NCI-H2227 treated with DMSO at 0.1 percent for 48 hours (cell line): ENCODE measurements around the gene TSPAN17.
"Not testable (repeated sequence)": the region's sequence is repeated elsewhere in the genome, so short reads cannot be mapped to it uniquely, and the experiment has no call there.

ENCODE experiments used
- DNase-seq: peaks from one replicate; lab custom pipeline; 2025; lab: John Stamatoyannopoulos, UW

TSPAN17 gene

DNA sequence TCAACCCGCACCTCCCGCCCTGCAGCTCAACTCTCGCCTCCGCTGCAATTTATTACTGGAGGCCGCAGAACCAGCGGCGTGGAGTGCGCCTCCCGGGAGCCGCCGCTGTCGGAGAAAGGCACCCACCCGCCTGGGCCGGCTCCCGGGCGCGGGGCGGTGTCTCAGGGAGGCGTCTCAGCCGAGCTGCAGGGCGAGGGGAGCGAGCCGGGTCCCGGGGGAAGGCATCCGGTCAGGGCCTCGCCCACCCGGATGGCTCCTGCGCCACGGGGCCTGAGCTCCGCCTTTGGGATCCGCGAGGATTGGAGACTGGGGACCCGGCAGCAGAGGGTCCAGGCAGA, 32.9 kb downstream of the TSPAN17 start:
- no peak for DNase-seq

DNA sequence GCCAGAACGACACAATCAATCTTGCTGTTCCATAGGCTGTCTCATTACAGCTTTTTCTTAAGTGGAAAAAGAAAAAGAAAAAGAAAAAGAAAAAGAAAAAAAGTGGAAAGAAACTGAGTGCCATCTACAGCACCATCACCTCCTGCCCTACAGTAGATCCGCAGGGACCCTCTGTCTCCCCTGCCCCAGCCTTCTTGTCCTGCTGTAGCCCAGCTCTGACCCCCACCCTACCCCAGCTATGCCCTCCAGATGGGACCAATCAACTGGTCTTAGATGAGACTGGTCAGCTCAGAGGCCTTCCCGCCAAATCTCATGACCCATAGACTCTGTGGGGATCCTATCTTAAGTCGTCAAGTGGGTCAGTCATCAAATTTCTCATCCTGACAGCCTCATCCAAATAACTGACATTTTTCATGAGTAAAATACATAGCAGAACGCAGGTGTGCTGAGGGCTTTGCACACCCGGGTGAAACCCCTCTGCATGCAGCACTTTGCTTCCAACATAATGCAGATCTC, 34.8 kb downstream of the TSPAN17 start:
- no peak for DNase-seq

DNA sequence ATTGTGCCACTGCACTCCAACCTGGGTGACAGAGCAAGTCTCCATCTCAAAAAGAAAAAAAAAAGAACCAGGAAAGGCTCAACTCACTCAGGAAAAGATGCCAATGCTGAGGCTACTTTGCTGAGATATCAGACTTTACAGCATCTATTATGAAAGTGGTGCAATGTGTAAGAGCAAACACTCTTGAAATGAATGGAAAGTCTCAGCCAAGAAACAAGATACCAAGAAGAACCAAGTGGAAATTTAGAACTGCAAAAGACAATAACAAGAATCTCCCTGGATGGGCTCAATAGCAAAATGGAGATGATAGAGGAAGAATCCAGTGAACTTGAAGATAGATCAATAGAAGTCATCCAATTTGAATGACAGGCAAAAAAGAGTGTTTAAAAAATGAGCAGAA, 37.7 kb downstream of the TSPAN17 start:
- no peak for DNase-seq

DNA sequence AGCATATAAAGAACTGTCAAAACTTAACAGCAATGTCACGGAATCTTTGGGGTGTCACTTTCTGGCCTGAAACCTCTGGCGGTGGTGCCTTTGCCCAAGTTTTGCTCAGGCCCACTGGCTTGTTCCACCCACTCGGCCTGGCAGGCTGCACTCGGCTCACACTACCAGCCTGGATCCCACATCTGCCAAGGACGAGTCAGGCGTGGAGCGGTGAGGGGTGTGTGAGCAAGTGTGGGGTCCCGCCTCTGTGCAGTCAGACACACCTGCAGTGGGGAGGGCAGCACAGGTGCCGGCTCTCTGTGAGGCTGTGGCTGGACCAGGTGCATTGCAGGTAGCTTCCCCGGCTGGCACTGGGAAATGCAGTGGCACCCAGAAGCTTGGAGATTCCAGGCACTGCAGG, 40.0 kb downstream of the TSPAN17 start:
- DNase-seq = no peak

DNA sequence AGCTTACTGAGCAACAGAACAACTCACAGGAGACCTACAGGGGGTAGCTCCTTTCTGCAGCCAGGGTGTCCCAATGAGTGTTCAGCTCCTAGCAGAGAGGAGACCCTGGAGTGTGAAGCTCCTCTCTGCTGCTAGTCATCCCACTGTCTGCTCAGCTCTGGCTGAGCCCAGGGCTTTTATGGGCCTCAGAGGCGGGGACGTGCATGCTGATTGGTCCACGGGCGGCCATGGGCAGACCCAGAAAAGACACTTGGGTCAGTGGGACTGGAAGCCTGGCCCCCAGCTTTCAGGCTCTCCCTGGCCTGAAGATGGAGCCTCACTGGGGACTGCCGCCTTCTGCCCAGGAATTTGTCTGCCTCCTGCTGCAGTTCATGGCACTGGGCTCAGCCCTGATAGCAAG, 40.6 kb downstream of the TSPAN17 start:
- DNase-seq = no peak

DNA sequence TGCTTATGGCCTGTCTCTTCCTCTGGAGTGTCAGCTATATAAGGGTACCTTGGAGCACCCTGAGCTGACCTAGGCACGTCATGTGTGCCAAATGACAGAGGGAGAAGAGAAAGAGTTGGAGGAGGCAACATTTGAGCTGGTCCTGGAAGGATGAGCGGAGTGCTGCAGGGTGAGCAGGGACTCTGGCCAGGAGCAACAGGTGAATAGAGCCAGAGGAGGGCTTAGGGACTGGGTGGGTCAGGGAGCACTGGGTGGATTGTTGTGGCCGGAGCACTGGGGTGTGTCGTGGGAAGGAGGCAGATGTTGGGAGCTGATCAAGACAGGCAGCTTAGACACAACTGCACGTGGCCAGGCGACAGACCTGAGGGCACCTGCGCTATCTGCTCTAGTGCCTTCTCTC, 43.6 kb downstream of the TSPAN17 start:
- no peak for DNase-seq

DNA sequence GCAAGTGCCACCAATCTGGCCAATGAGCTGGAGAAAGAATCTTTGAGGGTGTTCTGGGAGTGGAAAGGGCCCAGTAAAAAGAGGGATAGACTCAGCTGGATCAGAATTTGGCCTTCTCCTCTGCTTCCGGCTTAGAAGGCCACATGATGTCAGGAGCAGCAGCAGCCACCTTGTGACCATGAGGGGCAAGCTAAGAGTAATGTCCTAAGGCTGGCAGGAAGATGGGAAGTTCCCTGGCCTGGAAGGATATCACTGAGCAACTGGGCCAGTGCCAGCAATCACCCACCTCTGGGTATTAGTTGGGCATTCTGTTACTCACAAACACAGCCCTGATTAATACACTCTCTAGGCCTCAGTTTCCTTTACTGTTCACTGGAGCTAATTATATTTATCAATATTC, 44.2 kb downstream of the TSPAN17 start:
- no peak for DNase-seq

DNA sequence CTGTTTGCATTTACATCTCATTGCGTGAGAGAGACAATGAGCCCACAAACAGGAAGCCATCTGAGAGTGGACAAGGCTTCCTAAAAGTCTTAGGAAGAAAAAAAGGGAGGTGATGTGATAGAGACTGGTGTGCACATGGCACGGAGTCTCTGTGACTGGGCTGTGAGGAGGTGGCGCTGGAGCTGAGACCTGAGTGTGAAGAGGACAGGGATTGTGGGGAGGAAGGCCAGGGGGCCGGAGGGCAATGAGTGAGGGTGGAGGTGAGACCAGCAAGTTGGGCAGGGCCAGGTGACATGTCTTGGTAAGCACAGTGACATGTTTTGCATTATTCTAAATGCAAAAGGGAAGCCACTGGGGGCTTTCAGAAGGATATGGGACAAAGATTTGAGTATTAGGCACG, 45.0 kb downstream of the TSPAN17 start:
- DNase-seq = no peak

DNA sequence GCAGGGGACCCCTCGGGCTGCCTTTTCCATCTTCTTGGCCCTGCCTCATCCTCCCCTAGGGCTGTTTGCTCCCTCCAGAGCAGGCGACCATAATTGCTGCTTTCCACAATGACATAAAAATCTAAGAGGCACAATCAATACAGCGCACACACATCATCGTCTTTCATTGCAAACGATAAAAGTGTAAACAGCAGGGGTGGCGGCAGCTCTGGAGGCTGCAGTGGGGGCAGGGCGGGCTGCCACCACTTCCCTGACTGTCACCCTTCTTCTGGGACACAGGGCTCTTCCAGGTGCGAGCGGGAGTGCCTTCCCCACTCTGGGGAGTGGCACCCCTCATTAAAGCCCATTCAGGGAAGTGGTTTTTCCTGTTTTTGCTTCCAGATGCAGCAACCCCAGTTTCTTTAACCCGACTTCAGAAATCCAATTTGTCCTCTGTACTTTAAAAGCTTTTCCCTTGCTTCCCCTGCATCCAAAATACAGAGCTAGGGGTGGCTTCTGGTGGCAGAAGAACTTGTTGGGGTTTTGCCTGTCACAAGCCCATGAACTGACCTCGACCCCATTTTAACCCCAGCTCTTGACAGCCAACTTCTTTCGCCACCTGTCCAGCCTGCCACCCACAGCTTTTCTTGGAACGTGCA, 45.7 kb downstream of the TSPAN17 start:
- DNase-seq = peak; percentile 11

DNA sequence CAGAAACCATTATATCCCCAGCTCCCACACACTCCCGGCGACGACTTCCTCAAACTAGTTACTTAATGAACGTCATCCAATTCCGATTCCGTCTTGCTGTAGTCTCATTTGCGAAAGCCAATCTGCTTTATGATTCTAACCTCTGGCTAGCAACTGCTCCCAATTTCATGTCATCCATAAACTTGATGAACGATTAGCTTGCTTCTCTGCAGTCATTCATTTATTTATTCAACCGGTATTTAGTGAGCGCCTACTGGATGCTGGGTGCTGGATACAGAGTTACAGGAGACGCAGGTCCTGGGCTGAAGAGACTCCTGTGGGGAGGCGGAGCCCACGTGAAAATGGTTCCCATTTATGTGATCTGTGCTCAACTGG, 46.2 kb downstream of the TSPAN17 start:
- no peak for DNase-seq

DNA sequence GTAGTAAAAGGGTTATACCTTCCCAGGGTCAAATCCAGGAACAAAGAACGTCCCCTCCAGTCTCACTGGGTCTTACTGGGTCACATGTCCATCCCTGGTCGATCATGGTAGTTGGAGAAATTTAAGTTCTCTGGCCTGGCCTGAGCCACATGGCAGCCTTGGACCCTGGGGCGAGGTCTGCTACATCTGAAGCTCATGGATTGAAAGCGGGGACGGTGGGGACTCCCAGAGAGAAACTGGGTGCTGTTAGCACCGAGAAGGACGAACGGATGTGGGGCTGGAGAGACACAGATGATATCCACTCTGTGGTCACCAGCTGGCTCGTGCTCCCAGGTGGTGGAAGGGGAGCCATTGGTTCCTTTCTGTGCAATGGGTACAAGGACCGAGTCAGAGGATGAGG, 46.9 kb downstream of the TSPAN17 start:
- DNase-seq = no peak

DNA sequence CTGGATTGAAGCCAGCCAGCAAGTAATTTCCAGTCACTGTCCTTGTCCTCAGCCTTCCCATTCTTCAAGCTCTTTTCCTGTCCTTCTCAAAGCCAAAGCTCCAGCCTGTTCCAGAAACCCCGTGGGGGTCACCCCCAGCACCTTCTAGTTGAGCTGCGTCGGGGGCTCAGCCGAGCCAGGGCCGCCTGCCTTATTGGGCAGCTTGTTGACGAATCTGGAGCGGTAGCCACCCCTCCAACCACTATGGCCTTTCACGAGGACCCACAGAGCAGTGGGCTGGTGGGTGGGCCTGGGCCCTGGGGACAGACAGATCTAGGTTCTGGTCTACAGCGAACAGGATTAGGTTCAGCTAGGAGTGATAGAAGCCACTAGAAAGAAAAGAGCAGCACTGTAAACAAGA, 47.3 kb downstream of the TSPAN17 start:
- no peak for DNase-seq

DNA sequence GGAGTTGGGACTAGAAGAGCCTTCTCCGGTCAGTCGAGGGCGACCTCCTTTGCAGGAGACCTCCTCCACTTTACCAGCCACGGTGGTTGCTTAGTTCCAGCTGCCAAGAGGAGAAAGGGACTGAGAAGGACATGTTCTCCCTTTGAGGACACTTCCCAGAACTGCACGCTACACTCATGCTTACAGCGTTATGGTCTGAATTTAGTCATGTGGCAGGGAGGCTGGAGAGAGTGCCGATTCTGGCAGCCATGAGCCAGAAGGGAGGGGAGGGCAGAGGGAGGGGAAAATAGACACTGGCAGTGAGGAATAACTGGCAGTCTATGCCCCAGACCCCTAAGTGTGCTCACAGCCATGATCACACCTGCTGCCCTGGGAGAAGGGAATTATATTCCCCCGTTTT, 47.8 kb downstream of the TSPAN17 start:
- DNase-seq = no peak

DNA sequence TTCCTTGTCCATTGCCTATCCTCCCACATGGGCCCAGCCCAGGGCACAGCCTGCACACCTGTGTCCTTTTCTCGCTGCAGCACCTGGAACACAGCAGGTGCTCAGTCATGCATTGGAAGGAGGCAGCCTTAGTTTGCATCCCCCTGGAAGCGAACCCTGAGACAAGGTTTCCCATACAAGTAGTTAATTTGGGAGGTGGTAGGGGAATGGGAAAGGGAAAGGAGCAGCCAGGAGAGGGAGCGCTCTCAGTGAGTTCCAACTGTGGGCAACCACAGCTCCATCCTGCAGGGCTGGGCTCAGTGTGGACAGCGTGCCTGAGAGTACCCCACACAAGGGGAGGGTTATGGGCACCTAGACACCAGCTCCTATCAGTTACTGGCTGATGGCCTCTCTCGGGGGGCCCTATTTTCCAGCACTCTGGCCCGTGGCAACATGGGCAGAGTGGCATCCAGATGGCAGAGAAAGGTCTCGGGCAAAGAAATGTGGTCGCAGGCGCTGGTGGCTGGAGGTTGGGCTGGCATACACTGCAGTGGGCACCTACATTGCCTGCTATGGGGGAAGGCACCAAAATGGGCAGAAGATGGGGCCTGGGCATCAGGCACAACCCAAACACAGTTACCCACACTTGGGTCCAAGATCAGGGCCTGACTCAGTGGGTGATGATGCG, 50.1 kb downstream of the TSPAN17 start:
- DNase-seq = no peak

DNA sequence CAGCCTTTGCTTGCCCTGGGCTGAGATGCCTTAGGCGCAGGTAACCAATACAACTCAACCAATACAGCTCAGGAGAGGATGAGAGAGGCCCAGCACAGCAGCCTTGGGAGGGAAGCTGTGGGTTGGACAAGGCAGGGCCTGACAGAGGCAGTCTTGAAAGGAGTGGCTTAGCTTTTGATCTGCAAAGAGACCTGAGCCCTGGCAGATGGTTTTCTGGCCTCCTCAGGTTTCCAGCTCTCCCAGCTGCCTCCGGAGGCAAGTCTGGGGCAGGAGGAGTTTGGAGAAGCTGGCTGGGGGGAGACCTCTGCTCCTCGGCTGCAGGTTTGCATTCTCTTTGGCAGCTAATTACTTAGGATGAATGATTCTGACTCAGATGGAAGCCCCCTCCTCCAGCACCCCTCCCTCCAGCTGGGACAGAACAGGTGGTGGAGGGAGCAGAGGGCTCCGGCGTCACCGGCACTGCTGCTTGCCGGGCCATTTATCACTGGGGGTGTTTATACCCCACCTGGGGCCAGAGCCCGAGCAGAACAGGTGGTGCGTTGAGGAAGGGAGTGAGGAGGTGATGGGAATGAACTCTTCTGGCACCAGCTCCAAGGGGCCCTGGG, 50.8 kb downstream of the TSPAN17 start:
- DNase-seq = peak; percentile 6

DNA sequence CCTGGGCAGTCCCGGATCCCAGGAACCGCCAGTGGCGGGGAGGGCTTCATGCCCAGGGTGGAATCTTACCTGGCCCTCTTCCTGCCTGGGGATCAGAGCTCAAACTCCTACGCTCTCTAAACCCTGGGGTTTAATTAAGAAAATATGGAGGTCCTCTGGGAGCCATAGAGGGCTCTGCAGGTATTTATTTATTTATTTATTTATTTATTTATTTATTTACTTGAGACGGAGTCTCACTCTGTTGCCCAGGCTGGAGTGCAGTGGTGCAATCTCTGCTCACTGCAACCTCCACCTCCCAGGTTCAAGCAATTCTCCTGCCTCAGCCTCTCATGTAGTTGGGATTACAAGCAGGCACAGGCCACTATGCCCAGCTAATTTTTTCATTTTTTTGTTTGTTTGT, 52.2 kb downstream of the TSPAN17 start:
- not testable (repeated sequence) for DNase-seq

DNA sequence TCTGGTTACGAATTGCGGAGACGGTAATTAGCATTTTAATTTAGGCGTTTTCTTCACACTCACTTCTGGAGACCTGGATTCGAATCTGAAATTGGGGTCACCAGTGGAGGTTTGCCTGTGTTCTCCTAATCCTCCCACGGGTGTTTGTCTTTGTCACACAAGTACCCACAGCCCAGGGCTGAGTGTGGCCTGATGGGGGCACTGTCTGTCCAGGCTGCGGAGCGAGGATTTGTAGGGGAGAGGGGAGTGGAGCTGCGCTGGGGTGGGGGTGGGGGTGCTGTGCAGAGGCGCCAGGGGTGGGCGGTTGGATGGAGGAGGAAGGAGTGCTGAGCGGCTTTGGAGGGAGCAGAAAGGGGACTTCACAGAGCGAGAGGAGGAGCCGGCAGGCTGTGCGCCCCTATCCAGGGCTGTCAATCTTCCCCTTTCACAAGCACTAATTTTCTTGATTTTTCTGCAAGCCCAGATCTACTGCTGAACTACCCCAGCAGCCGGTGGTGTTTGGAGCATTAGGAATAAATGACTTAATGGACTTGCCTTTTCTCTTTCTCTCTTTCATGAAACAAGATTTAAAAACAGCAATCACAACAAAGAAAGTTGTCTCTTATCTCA, 53.1 kb downstream of the TSPAN17 start:
- DNase-seq = peak; percentile 40

DNA sequence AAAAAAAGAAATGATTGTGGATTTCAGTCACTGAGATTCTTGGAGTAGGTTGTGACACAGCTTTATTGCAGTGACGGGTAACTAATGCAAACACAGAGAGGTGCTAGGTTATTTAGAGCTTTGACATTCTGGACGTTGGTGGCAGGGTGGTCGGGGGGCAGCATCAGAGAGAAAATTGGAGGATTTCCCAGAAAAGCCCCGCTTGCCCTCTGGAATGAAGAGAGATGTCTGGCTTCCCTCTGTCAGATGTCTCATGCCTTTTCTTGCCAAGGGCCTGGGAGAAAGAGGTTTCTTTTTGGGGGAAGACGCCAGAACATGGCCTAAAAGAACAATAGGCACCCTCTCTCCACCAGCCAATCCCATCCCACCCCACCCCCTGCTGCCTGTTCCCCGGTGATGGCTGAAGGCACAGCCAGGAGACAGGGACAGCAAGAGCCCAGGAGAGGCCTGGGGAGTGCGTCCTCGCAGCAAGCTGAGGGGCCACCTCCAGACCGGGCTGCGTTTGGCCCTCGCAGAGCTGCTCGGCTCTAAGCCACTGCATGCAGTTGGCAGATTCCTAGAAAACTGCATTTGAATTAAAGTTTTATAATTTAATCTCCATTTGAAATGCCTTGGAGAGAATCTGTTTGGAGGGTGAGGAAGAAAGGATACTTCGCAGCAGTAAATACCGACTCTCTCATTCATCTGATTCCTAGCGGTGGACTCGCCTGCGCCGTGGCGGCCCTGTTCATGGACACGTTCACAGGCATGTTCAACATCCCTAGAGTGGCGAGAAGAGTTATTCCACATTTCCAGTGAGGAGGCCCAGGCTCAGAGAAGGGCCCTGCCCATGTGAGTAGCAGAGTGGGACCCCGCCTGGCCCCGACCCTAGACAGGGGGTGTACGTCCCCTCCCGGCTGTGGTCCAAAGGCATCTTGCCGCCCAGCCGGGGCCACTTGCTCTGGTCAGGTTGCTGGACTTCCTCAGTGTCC, 55.7 kb downstream of the TSPAN17 start:
- DNase-seq = no peak

DNA sequence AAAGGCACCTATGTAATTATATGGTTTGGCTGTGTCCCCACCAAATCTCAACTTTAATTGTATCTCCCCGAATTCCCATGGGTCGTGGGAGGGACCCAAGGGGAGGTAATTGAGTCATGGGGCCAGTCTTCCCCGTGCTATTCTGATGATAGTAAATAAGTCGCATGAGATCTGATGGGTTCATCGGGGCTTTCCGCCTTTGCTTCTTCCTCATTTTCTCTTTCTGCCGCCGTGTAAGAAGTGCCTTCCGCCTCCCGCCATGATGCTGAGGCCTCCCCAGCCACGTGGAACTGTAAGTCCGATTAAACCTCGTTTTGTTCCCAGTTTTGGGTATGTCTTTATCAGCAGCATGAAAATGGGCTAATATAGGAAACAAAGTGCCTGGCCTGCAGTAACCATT, 56.6 kb downstream of the TSPAN17 start:
- no peak for DNase-seq

DNA sequence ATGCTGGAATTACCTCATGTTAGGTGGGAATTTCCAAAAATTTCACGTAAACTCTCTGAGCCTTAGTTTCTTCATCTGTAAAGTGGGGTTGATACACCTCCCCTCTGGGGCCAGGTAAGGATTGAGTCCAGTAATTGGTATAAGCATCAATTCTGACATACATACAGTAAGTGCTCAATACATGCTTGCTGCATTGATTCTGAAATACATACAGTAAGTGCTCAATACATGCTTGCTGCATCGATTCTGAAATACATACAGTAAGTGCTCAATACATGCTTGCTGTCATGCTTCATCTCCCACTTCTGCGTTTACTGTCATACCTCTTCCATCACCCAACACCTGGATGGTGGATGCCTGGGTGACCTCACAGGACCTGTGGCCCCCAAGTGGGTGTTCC, 57.1 kb downstream of the TSPAN17 start:
- DNase-seq = no peak

DNA sequence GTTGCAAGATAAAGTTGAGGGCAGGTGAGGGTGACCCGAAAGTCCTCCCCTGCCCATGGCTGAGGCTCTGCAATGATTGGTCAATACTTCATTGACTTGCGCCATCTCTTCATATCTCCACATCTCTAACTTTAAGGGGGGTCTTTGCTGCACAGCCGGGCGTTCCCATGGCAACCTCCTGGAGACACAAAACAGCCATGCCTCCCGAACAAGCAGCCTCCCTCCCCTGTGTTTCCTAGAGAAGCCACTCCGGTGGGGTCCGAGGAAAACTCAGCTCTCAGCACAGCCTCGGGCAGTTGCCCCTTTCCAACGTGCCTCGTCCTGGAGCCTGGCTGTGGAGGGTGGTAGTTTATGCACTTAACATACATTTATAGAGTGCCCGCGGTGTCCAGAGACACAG, 57.5 kb downstream of the TSPAN17 start:
- DNase-seq = no peak
